Dendritic cell treated with granulocyte-macrophage colony-stimulating factor and Interleukin-4, amounts not matched to agents 40 ng/mL and 50 ng/mL, for 4 days (primary cell): Measurements from ENCODE around the gene DND1.
"Not testable (repeated sequence)": the region's sequence is repeated elsewhere in the genome, so short reads cannot be mapped to it uniquely, and the experiment has no call there.

Experiments
- H3K27ac Mint-ChIP-seq: one replicate; pipeline ENCODE4 v1.8.0; 2022; ENCODE audit warnings: mild to moderate bottlenecking, mixed read lengths
- H3K27me3 Mint-ChIP-seq: one replicate; pipeline ENCODE4 v1.8.0; 2022; ENCODE audit warnings: mild to moderate bottlenecking, mixed read lengths
- H3K36me3 Mint-ChIP-seq: one replicate; pipeline ENCODE4 v1.8.0; 2022; ENCODE audit warnings: low read depth, mixed read lengths
- H3K4me1 Mint-ChIP-seq: one replicate; pipeline ENCODE4 v1.8.0; 2022; ENCODE audit warnings: low read depth, mixed read lengths
- H3K4me3 Mint-ChIP-seq: one replicate; pipeline ENCODE4 v1.8.0; 2022; ENCODE audit warnings: mild to moderate bottlenecking, moderate library complexity, mixed read lengths
- H3K9me3 Mint-ChIP-seq: one replicate; pipeline ENCODE4 v1.8.0; 2022; ENCODE audit warnings: mixed read lengths
- intact Hi-C: fragments of 100-400 bp; cut with micrococcal nuclease; formaldehyde crosslinking; loops from one replicate; pipeline ENCODE4 v1.15.0; 2022

Gene DND1

GRCh38 chr5:140631831-140632365 lies 41.5 kb downstream of the DND1 start:
- Mint-ChIP-seq H3K4me3 (peak overlapping the region; percentile 77), H3K27me3 (no peaks in the 10 kb centered on the region), H3K27ac (peak overlapping the region; percentile 84), H3K36me3 (peaks cover 44% of the 10 kb centered on the region), H3K4me1 (peaks cover 40% of the 10 kb centered on the region), H3K9me3 (peaks cover 13% of the 10 kb centered on the region)
- intact Hi-C loops, result loop anchor here (1.0 kb wide), 2 partner anchors 20 to 84 kb away; no protein-coding TSS in a partner anchor

DNA sequence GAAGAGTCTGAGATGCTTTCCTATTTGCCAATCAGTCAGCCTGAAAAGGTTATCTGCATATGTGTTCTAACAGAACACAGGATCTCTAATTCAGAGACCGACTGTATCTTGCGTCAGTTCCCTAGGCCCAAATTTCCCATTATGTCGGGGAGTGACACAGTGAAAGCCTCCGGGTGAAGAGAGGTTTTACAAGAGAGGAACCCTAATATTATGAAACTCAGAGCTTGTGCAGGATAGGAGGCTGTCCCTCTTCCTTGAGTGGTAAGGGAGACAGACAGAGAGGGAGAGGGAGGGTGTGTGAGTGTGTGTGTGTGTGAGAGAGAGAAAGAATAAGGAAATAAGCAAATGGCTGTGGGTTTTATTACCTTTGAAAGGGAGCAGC lies 42.3 kb downstream of the DND1 start:
- Mint-ChIP-seq H3K27me3 (no peaks in the 10 kb centered on the region), H3K9me3 (peaks cover 13% of the 10 kb centered on the region), H3K27ac (peak overlapping the region; percentile 84), H3K36me3 (peaks cover 45% of the 10 kb centered on the region), H3K4me1 (peaks cover 37% of the 10 kb centered on the region), H3K4me3 (peak overlapping the region; percentile 77)
- intact Hi-C loops, result no loop called here

- Mint-ChIP-seq H3K27ac (peak overlapping the region; percentile 84), H3K36me3 (peaks cover 45% of the 10 kb centered on the region)
- intact Hi-C loops, result no loop called here
Observed at GRCh38 chr5:140630292-140631035, 42.9 kb downstream of the DND1 start.

DNA sequence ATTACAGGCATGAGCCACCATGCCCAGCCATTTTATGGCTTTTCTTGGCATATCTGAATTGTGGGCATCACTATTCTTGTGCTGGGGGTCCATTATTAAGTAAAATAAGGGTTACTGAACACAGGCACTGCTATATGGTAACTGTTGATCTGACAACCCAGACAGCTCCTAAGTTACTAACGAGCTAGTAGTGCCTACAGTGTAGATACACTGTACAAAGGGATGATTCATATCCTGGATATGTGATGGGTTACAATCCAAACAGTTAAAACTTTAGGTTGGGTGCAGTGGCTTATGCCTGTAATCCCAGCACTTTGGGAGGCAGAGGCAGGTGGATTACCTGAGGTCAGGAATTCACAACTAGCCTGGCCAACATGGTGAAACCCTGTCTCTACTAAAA lies 44.7 kb downstream of the DND1 start:
- intact Hi-C loops, result no loop called here
- Mint-ChIP-seq H3K27ac (no peak overlapping the region), H3K27me3 (no peaks in the 10 kb centered on the region), H3K9me3 (peaks cover 13% of the 10 kb centered on the region), H3K4me1 (peaks cover 39% of the 10 kb centered on the region), H3K4me3 (no peak overlapping the region), H3K36me3 (peaks cover 45% of the 10 kb centered on the region)

More at GRCh38 chr5:140630292-140631035, 42.9 kb downstream of the DND1 start:
- H3K9me3 Mint-ChIP-seq, result peaks cover 13% of the 10 kb centered on the region
- peaks cover 43% of the 10 kb centered on the region for H3K4me1 Mint-ChIP-seq
- no peaks in the 10 kb centered on the region for H3K27me3 Mint-ChIP-seq
- peak overlapping the region; percentile 77 for H3K4me3 Mint-ChIP-seq

GRCh38 chr5:140627972-140628371 lies 45.4 kb downstream of the DND1 start:
- no peaks in the 10 kb centered on the region for H3K27me3 Mint-ChIP-seq
- intact Hi-C loops, result no loop called here
- H3K4me1 Mint-ChIP-seq, result peaks cover 37% of the 10 kb centered on the region
- H3K27ac Mint-ChIP-seq, result no peak overlapping the region
- H3K36me3 Mint-ChIP-seq, result peaks cover 42% of the 10 kb centered on the region
- no peak overlapping the region for H3K4me3 Mint-ChIP-seq
- H3K9me3 Mint-ChIP-seq, result peaks cover 13% of the 10 kb centered on the region

- H3K27me3 Mint-ChIP-seq, intact Hi-C loops, H3K4me3 Mint-ChIP-seq, H3K27ac Mint-ChIP-seq: not testable (repeated sequence)
- Mint-ChIP-seq H3K36me3 (peaks cover 18% of the 10 kb centered on the region), H3K4me1 (peaks cover 27% of the 10 kb centered on the region), H3K9me3 (peaks cover 13% of the 10 kb centered on the region)
Observed at GRCh38 chr5:140624886-140625285, 48.5 kb downstream of the DND1 start.

DNA sequence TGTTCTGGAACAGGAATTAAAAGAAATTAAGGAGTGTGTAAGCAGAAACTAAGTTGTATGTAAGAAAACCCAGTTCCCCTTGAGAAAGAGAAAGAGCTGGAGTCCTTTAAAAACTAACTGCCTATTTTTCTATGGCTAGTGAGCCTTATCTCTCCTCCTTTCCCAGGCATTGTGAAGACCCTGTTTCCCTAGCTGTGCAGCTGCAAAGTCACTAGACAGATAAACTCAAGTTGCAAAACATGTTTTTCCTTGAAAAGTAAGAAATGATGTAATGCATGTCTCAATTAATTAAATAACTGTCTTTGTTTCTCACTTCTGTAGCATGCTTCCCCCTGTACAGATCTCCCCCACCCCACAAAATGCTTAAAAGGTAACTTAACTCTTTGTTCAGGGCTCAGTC lies 50.3 kb downstream of the DND1 start:
- Mint-ChIP-seq H3K4me1 (peaks cover 27% of the 10 kb centered on the region), H3K36me3 (peaks cover 13% of the 10 kb centered on the region), H3K27ac (peak overlapping the region; percentile 42)
- intact Hi-C loops, H3K4me3 Mint-ChIP-seq, H3K27me3 Mint-ChIP-seq, H3K9me3 Mint-ChIP-seq: not testable (repeated sequence)

DNA sequence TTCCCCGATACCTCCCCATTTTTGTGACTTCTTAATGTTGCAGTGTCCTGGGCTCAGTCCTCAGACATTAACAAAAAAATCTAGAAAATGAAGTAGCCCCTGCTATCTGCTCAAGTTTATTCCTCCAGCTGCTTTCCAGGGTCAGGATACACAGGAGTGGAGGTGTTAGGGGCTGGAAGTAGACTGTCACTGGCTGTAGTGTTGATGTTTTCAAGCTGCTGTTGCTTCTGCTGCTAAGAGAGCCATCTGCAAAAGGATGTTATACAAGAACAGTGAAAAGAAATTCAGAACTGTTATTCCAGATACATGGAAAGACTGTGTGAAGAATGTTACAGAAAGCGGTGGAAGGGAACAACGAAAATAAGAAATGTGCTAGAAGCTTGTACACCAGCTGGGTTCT lies 51.1 kb downstream of the DND1 start:
- H3K9me3 Mint-ChIP-seq, result peaks cover under 1% of the 10 kb centered on the region
- peaks cover 5% of the 10 kb centered on the region for H3K36me3 Mint-ChIP-seq
- peak overlapping the region; percentile 20 for H3K27ac Mint-ChIP-seq
- H3K27me3 Mint-ChIP-seq, result no peaks in the 10 kb centered on the region
- H3K4me3 Mint-ChIP-seq, result no peak overlapping the region
- intact Hi-C loops, result no loop called here
- H3K4me1 Mint-ChIP-seq, result peaks cover 27% of the 10 kb centered on the region
